Esophagus mucosa (tissue), 1 donor: Measurements from ENCODE around the gene GPC5. TPM values are rescaled to one million over a fixed set of nuclear protein-coding genes. Genes with fewer than 3 reads are reported as not detected.
"Not testable (repeated sequence)": the region's sequence is repeated elsewhere in the genome, so short reads cannot be mapped to it uniquely, and the experiment has no call there.

Source experiments
- ATAC-seq: fragments of 200-7000 bp; cut with Tn5 transposase; one replicate; pipeline ENCODE4 v1.9.1; 2020
- total RNA-seq: library from RNA; stranded (reverse); gene quantifications from one replicate; pipeline ENCODE4 v1.2.4, GENCODE V29; 2023
- donor health status: DM: yes; HTN: yes; CAD: no.

Gene GPC5
- not detected for total RNA-seq

DNA sequence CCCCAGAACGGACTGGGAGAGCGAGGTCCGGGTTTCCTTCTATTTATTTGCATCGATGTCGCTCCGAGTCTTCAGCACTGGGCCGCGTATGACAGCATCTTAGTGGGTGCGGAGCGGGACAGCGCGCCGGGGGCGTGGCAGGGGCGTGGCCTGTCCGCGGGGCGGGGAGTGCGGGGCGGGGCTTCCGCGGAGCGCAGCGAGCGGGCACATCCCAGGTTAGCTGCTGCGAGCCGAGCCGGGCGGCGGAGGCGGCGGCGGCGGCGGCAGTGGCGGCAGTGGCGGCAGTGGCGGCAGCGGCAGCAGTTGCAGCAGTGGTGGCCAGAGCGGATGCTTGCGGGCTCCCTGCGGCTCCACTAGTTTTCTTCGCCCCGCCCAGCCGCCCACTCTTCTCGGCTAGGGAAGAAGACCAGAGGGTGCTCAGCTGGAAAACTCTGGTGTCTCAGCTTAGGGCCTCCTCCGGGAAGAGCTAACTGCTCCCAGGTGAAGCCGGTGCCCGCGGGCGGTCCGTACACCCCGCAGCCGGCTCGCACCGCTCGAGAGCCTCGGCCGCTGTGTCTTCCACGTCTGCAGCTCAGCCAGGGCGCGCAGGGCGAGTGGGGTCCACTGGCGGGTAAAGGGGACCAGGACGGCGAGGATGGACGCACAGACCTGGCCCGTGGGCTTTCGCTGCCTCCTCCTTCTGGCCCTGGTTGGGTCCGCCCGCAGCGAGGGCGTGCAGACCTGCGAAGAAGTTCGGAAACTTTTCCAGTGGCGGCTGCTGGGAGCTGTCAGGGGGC is at the start of gene GPC5:
Gene GPC5 (plus strand): TSS at position 209 of the 776 bp plus-strand sequence.
- ATAC-seq, result peak; percentile 99

DNA sequence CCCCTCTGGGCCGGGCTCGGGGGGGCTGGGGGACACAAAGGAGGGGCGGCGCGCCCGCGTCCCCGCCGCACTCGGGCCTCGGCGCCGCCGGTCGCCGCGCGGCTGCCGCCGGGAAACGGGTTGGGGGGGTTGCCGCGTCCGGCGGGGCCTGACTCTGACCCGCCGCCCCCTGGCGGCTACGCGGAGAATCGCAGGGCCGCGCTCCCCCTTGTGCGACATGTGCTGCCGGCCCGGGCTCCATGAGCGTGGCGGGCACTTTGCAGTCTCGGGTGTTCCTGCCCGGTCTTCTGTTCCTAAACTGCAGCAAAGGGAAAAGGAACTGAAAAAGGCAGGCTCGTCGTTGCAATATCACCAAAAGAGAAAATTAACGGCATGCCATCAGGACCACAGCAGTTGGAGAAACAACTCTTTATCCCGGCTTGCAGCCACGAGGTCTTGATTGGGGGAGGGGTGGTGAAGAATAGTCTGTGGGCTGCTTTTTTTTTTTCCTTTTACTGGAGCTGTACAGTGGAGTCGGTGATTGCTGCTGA is 49.5 kb upstream of the GPC5 start:
- peak; percentile 85 for ATAC-seq

DNA sequence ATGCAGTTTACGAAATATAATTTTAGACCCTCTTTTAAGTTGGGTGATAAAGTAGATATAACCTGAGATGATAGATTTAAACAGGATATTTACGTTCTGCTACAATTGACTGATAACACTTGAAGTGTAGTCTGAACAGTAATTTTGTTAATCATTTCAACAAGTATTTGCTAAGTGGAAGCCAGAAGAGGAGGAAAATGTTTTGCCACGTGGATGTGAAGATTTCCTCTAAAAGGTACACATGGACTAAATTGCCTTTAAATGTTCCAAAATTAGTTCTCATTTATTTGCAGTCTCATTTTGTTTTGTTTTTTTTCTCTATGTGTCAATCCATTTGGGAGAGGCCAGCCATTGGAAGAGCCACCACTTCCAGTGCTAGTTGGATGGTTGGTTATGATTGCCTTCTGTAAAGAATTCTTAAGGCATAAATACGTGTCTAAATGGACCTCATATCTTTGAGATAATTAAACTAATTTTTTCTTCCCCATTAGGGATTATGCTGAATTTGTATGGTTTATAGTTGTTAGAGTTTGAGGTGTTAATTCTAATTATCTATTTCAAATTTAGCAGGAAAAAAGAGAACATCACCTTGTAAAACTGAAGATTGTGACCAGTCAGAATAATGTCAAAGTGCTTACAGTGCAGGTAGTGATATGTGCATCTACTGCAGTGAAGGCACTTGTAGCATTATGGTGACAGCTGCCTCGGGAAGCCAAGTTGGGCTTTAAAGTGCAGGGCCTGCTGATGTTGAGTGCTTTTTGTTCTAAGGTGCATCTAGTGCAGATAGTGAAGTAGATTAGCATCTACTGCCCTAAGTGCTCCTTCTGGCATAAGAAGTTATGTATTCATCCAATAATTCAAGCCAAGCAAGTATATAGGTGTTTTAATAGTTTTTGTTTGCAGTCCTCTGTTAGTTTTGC is 48.2 kb upstream of the GPC5 start:
- ATAC-seq, result no peak

DNA sequence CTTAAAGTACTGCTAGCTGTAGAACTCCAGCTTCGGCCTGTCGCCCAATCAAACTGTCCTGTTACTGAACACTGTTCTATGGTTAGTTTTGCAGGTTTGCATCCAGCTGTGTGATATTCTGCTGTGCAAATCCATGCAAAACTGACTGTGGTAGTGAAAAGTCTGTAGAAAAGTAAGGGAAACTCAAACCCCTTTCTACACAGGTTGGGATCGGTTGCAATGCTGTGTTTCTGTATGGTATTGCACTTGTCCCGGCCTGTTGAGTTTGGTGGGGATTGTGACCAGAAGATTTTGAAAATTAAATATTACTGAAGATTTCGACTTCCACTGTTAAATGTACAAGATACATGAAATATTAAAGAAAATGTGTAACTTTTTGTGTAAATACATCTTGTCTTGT is 47.3 kb upstream of the GPC5 start:
- no peak for ATAC-seq

DNA sequence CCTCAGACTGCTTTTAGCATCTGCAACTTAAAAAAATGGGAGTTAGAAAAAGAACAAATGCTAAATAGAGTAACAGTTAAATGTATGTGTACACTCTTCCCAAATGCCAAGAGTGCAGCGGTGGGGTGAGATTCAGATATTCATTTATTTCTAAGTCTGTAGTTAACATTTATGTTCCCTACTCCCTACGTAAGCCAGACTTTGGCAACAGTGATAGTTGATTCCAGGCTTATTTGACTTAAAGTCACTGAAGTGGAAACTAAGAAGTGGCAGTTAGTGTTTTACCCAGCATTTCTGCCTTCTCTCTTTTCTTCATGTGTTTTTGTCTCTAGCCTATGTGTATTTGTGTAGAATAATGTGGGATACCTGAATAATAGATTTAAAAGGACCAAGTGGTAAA is 46.4 kb upstream of the GPC5 start:
- no peak for ATAC-seq

DNA sequence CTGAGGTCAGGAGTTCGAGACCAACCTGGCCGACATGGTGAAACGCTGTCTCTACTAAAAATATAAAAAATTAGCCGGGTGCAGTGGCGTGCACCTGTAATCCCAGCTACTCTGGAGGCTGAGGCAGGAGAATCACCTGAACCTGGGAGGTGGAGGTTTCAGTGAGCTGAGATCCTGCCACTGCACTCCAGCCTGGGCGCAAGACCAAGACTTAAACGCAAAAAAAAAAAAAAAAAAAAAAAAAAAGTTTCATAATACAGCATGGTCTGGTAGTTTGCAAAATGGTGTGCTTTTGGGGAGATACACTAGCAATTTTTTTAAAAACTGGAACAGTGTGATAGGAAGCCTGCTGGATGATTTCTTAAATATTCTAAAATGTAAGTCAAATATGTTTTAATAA is 45.5 kb upstream of the GPC5 start:
- not testable (repeated sequence) for ATAC-seq

DNA sequence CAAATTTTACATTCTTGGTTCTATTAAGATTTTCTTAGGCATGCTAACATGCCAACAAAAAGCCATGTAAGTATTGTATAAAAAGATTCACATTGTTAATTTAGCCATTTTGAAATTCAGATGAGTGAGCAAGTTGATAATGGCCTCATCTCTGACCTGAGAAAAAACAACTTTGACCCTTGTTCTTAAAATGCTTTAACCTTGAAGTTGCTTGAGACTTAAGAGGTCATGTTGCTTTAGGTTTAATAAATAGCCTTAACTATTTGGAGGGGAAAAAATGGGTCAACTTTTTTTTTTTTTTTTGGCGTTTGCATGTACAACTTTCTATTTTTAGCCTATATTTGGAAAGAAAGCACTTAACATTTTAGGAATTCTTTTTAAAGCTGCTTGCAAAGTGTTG is 44.9 kb upstream of the GPC5 start:
- ATAC-seq, result no peak

DNA sequence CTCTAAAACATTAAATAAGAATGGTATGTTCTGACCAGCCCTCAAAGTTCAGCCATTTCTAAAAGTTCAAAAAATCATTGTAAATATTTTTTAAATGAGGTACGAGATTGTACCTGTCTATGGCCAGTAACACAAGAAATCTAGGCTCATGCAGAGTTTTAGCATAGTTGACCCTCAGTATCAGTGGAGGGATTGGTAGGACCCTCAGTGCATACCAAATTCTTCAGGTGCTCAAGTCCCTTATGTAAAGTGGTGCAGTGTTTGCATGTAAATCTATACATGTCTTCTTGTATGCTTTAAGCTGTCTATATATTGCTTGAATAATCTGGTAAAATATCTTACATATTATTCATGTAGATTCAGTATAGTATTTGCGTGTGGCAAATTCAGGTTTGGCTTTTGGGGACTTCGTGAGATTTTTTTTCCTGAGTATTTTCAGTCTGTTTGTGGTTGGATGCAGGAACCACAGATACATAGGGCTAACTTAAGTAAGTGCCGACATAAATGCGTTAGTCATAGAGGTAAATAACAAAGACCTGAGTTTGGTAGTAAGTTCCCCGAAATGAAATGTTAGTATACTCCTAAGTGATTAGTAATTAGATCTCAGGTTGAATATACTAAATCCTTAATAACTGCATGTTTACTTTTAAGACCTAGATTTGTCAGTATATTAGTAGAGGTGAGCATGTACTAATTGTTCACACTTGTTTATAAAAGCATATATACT is 43.2 kb upstream of the GPC5 start:
- ATAC-seq, result no peak

DNA sequence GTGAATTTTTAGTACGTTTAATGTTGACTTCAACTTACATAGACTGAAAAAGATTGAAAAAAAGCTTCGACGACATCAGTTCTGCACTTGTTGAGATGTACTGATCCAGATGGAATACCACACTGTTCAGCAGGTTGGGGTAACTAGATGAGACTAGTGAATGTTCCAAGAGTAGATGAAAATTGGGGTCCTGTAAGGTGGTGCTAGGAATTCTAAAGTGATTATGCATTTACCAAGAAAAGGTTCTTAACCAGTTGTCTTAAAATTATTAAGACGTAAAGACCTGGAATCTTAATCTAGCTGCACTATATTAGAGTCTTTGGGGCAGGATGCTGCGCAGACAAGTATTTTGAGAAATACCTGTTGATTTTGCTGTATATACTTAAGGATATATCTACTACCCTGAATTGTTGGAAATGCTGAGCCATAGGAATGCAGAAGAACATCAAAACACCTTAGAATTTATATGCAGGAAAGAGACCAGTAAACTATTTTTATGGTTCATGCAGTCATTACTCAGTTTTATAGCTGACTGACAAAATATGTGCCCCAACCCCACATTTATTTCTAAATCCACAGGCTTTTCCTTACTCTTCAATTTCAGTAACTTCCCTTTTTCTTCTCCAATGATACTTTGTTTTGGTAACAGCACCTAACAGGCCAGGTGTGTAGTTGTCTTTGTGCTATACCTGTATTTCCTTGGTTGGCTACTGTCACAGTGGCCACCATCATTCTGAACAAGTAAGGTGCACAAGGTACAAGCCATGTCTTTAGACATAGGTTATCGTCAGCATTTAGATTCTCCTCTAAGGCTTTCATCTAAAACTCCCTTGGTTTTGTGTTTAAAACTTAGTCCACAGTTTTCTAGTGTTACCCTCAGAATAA is 42.4 kb upstream of the GPC5 start:
- ATAC-seq, result no peak

DNA sequence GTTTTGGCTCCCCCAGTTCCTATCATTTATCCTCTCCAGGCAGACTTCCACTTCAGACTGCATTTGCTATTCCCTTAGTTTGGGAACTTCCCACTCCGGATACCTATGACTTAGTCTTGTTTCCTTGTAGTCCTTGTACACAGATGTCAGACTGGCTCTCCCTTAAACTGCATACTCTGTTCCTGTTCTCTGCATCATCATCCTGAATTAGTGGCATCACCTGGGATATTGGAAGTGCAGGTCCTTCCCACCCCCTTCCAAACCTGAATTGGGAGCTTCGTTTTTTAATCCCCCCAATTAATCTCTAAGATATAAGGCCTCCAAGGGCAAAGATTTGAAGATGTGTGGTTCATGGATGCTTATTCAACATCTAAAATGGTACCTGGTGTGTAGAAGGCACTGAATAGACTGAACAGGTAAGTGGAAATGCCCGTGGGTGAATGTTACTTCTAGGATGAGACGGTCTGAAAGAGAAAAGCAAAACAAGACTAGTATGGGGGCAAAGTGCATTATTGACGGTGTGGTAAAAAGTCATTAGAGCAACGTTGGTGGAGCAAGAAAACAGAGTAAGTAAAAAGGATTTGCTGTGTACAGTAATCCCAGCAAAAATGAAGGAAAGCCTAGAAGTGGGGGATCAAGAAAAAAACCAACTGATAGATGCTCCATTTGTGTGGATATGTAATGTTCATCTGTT is 41.4 kb upstream of the GPC5 start:
- ATAC-seq, result no peak

DNA sequence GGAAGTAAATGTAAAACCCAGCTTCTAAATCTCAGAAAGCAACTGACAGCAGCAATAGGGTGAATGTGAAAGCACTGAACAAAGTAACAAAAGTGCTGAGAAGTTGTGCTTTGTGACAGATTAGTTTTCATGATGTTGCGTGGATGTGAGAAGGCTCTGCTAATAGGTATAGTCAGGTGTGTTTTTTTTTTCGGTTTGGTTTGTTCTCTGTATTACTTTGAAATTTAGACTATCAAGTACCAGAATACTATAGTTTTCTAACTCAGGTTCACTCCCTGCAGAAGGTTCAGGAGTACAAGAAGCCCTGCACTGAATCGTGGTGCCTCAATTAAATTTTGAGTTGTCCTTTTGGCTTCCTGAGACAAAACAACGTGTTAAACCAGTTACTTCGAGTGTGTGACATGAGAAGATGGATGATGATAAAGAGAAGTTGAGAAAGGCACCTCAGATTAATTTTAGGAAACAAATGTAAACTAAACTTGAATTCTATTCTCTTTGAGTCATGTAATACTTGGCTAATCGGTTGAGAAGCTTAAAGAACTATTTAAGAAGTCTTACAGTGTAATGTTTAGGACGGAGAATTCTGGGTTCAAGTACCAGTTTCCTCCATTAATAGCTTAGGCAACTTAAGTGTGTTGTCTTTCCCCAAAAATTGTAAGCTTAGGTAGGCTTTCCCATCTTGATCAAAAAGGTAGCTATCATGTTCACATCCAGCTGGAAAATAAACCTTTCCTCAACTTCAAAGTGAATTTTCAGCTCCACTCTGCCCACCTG is 40.6 kb upstream of the GPC5 start:
- ATAC-seq, result no peak

DNA sequence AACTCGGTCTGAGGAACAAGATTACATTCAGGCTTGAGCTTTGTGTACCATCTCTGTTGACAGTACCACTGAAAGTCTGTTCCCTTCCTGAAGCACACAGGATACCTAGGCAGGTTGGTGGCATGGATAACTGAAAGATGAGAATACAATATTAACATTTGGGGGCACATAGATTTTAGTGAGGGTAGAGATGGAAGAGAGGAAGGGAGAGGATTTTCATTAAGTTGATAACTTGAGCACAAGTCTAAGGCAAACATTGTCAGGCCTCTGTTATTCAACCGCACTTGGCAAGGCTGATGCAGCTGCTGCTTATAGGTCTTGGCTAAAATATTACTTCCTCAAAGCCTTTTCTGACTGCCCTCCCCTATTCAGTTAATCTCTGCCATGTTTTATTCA is 40.0 kb upstream of the GPC5 start:
- no peak for ATAC-seq

DNA sequence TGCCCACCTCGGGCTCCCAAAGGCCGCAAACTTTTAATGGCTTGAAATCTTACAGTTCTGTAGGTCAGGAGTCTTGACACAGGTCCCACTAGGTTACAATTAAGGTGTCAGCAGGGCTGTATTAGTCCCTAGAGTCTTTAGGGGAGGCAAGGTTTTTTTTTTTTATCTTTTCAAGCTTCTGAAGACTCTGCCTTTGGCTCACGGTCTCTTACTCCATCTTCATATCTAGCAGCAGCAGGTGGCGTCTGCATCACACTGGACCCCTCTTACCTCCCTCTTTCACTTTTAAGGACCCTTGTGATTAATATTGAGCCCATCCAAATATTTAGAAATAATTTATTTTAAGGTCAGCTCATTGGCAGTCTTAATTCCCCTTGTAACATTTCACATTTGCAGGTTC is 39.3 kb upstream of the GPC5 start:
- no peak for ATAC-seq

DNA sequence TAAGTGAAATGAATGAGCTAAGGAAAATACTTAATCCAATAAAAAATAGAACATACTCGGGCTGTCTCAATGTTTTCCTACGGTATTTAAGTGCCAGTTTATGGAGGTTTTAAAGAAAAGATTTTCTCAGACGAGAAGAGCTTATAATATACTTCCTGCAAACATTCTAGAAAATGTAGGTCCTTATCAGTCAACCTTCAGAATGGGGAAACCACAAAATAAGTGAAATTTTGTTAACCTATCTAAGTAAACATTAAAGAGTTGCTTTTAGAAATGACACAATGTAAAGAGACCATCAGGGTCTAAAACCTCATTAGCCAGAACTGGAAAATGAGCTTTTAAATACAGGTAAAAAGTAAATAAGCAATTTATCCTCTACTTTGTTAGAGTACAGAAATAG is 38.8 kb upstream of the GPC5 start:
- no peak for ATAC-seq

DNA sequence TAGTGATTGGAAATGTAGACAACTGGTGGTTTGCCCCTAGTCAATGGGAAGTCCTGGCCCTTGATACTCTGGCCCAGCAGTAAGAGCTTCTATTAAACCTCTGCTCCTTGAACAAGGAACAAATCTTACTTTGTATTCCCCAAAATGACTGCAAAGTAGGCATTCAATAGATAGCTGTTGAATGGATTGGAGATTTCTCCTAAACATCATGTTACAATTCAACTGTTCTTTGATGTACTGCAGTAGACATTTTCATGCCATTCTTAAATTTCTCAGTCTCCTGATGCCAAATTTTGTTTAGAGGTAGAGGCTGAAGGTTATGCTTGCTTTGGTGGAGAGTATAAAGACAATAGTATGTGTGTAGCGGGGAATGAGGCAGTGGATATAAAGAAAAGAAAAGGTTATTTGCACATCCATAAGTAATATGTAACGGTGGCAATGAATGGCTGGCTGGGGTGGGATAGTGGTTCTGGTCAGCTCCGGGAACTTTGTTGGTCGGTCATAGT is 38.1 kb upstream of the GPC5 start:
- no peak for ATAC-seq

DNA sequence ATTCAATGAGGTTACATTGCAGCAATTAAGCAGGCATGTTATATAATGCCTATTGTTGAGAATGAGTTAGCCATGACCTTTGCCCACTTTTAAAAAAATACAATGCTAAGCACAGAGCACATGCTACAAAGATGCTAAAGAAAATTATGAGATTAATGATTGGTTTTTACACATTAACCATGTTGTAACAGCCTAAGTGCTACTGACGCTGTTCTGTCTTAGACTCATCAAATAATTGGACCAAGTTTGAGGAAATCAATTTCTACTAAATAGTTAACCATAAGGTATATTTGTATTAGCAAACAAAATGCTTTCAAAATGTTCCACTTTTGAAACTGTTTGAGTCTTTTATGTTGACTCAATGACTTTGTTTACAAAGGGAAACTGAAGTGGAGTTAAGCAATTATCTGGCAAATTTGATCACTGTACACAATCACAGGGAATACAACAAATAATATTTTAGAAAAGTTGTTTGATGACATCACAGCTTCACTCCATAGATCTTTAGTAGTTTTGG is 36.6 kb upstream of the GPC5 start:
- ATAC-seq, result no peak

DNA sequence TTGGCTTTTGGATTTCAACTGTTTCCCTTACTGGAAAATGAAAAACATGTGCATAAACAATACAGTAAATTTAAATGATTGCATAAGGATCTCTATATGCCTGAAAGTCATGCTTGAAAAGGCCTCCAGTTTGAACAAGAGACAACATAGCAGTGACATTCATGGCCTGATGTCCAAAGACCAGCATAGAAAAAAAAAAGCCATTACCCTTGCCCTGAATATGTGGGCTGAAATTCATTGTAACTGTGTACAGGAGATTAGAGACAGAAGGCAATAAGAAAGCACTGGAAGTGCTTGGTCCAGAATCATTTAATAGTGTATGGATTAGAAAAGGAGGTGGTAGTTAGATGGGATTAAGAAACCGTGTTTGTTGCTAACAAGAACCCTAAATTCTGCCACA is 35.5 kb upstream of the GPC5 start:
- no peak for ATAC-seq

DNA sequence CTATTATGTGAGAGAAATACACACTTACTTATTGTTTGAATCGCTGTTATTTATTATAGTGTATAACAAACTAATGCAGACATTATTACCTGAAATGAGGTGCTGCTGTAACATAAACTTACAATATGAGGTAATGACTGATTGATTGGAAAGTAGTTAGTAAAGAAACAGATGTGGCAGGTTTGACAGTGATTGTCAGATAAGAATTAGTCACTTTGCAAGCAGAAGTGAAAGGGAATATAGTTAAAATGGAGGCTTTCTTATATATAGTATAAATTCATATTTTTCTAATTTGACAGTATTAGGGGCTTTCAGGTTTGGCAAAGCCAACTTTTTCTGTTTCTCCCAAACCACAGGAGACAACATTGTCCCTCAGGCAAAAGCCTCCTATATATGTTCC is 30.3 kb upstream of the GPC5 start:
- no peak for ATAC-seq

DNA sequence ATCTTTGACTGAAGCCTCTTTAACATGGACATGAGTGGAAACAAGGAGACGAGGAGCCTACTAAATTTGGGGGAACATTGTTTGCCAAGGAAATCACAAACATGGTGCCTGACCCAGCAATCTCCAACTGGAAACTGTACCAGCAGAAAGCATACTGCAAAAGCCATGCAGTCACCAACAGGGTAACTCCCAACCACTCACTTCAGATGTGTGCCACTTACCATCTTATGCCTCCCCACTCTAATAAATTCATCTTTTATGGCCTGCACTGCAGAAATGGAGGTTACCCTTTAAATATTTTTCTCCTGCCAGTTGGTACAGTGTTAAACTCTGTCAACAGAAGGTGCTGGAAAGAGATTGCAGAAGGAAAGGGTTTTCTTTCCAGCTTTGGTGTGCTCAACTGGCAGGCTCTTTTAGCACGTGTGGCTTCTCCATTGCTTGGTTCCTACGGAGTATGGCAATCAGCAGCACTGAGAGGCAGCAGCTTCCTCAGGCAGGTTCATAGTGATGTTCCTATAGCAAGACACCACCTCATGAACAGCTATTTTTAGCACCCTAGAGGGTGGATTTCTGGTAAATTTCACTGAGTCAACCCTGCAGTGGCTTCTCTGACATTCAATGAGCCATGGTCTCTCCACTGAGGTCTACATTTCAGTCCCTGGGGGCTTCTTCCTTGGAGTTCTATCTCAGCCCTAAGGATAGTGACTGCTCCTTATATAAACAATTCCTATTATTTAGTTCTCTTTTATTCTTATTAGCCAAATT is 29.6 kb upstream of the GPC5 start:
- no peak for ATAC-seq
